Spleen (tissue), 11 donors: ENCODE measurements around the gene TRIOBP. TPM values are rescaled to one million over a fixed set of nuclear protein-coding genes. Genes with fewer than 3 reads are reported as not detected.

ENCODE experiments used
- DNase-seq: peaks from one replicate; pipeline ENCODE4 v3.0.0-alpha.2; 2020
- H3K27ac ChIP-seq, 8 donors: fragments of 200-600 bp; sonication (generic) in 7 of 8; 1 replicate in 4 of 8; 2 replicates in 4 of 8; pipeline versions ENCODE4 v1.5.0 to v1.8.0; 2016 to 2021; ENCODE audit warnings: inconsistent platforms in 4 of 8, mild to moderate bottlenecking in 4 of 8, moderate library complexity in 1 of 8
- H3K27me3 ChIP-seq, 7 donors: fragments of 200-600 bp; sonication (generic) in 6 of 7; replicated peaks in 1 of 7; 1 replicate in 4 of 7; 2 replicates in 3 of 7; pipeline versions ENCODE4 v1.5.0 to v1.8.0; 2016 to 2021; ENCODE audit warnings: inconsistent platforms in 3 of 7, mild to moderate bottlenecking in 1 of 7
- H3K36me3 ChIP-seq, 6 donors: fragments of 200-600 bp; sonication (generic) in 5 of 6; 1 replicate in 4 of 6; 2 replicates in 2 of 6; pipeline versions ENCODE4 v1.5.0 to v1.8.0; 2016 to 2021; ENCODE audit warnings: inconsistent platforms in 2 of 6
- H3K4me1 ChIP-seq, 6 donors: fragments of 200-600 bp; sonication (generic) in 5 of 6; 1 replicate in 3 of 6; 2 replicates in 3 of 6; pipeline versions ENCODE4 v1.5.0 to v1.8.0; 2016 to 2021; ENCODE audit warnings: inconsistent platforms in 3 of 6
- H3K4me3 ChIP-seq, 8 donors: fragments of 200-600 bp; sonication (generic) in 7 of 8; 1 replicate in 4 of 8; 2 replicates in 4 of 8; pipeline versions ENCODE4 v1.5.0 to v1.8.0; 2016 to 2021; ENCODE audit warnings: inconsistent platforms in 4 of 8, mild to moderate bottlenecking in 4 of 8, moderate library complexity in 2 of 8
- H3K9me3 ChIP-seq, 8 donors: fragments of 200-600 bp; sonication (generic) in 7 of 8; 1 replicate in 4 of 8; 2 replicates in 4 of 8; pipeline versions ENCODE4 v1.5.0 to v1.8.0; 2016 to 2021; ENCODE audit warnings: inconsistent platforms in 4 of 8
- POLR2A ChIP-seq, 3 donors: fragments of 450-650 bp; IDR thresholded peaks; one replicate each; pipeline ENCODE4 v1.5.1; 2017; ENCODE audit warnings: antibody characterized with exemption in 3 of 3, mild to moderate bottlenecking in 1 of 3
- POLR2AphosphoS5 ChIP-seq, 3 donors: sonication (generic); formaldehyde crosslinking; IDR thresholded peaks; one replicate each; pipeline ENCODE4 v1.5.1; 2017; ENCODE audit warnings: antibody characterized with exemption in 3 of 3
- WGBS, 5 donors: extraction: QIAGEN DNeasy Blood & Tissue Kit in 3 of 5; methylation state at CpG; one replicate each; pipeline versions ENCODE4 v1.1.5 to v1.1.7; 2013 to 2018; 5-methylcytosine and 5-hydroxymethylcytosine counted together
- intact Hi-C: fragments of 100-400 bp; cut with DNase I; formaldehyde crosslinking; loops from one replicate; pipeline ENCODE4 v1.15.0; 2023; ENCODE audit warnings: low total_unique reads
- polyA plus RNA-seq, 3 donors: library from polyadenylated mRNA; stranded (reverse); fragments of 200-250 nt; gene quantifications; one replicate each; pipeline ENCODE4 v1.2.1, GENCODE V29; 2013
- total RNA-seq, 7 donors: library from RNA; depleted of rRNA in 3 of 7; stranded (reverse); fragments of >200 nt in 3 of 7; fragmentation: NEBNext Ultra II Directional in 4 of 7; extraction: Animal tissue kit (Norgen Biotek cat#: 25700) in 4 of 7; gene quantifications; one replicate each; pipeline versions ENCODE4 v1.1.0 to v1.2.1, GENCODE V29; 2016 to 2021
- TF ChIP-seq, protein P1 (sequence below), 11 experiments: fragments of 200-600 bp in 7 of 11; fragments of 450-650 bp in 4 of 11; sonication (generic) in 4 of 11; IDR thresholded peaks in 8 of 11; conservative IDR thresholded peaks in 3 of 11; 1 replicate in 7 of 11; 2 replicates in 4 of 11; pipeline versions ENCODE4 v1.4.0 to v1.8.0; 2016 to 2021; ENCODE audit warnings: antibody characterized with exemption in 11 of 11, inconsistent platforms in 4 of 11, mild to moderate bottlenecking in 1 of 11
- donor health status: healthy with polysubstance abuse.
- donor health status: DM: no; HTN: no; CAD: no; lungs with moderate emphysema.
- donor health status: DM: no; HTN: no; CAD: no.
- donor health status: Bipolar disorder and iron deficiency.
- donor health status: healthy.
- donor health status: DM: no; HTN: no; CAD: no.
- donor health status: DM: yes; HTN: yes; CAD: no.

TRIOBP gene
- total and polyA plus RNA-seq, 10 donors, result 24.6 to 151 (median 103) TPM

DNA sequence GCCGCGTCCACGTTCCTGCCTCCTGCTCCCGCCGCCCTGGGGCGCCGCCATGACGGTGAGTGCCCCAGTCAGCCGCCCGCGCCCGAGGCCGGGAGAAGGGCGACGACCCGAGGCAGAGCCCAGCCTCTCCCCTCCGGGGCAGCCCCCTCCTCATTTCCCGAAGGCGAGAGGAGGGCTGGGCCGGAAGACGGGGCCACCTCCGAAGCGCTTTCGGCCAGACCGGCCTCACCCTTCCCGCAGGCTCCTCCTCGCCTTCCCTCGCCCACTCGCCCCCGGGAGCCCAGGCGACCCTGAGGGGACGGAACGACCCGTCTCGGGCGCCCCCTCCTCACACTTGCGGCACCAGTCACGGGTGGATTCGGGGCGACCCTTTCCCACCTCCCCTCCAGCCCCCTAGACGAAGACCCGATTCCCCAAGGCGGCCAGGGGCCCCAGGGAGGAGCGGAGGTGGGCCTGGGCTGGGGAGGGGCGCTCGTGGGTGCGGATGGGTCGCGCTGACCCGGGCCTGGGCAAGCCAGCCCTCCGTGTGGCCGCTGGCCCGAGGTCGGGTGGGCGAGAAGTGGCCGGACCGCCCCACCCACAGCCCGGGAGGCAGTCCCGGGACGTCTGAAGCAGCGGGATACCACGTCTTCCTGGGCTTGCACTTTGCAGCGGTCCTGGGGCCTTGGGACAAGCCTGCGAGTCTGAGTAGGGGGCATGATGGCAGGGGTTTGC, 49.7 kb downstream of the TRIOBP start:
- intact Hi-C loops, result no loop called here
- H3K4me3 ChIP-seq, result peak overlapping the region; percentile 62 to 93 (median 82)
- no peaks in the 10 kb centered on the region for H3K9me3 ChIP-seq
- TF ChIP-seq POLR2A (IDR thresholded peaks at IDR 0.05), result peak in 1 of 3 donors; percentile 13
- peak in 1 of 3 donors; percentile 69 for TF ChIP-seq POLR2AphosphoS5 (IDR thresholded peaks at IDR 0.05)
- TF ChIP-seq, protein P1, sequence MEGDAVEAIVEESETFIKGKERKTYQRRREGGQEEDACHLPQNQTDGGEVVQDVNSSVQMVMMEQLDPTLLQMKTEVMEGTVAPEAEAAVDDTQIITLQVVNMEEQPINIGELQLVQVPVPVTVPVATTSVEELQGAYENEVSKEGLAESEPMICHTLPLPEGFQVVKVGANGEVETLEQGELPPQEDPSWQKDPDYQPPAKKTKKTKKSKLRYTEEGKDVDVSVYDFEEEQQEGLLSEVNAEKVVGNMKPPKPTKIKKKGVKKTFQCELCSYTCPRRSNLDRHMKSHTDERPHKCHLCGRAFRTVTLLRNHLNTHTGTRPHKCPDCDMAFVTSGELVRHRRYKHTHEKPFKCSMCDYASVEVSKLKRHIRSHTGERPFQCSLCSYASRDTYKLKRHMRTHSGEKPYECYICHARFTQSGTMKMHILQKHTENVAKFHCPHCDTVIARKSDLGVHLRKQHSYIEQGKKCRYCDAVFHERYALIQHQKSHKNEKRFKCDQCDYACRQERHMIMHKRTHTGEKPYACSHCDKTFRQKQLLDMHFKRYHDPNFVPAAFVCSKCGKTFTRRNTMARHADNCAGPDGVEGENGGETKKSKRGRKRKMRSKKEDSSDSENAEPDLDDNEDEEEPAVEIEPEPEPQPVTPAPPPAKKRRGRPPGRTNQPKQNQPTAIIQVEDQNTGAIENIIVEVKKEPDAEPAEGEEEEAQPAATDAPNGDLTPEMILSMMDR (IDR thresholded peaks at IDR 0.05 in 8 of 11, conservative IDR thresholded peaks at IDR 0.05 in 3 of 11), result no peak
- peak; percentile 91 for DNase-seq
- H3K4me1 ChIP-seq, result peaks cover 33 to 80% (median 60%) of the 10 kb centered on the region in 6 donors
- peaks cover 0 to 8% (median 0%) of the 10 kb centered on the region in 6 donors for H3K36me3 ChIP-seq
- peak overlapping the region; percentile 83 to 98 (median 94) for H3K27ac ChIP-seq
- WGBS, 5 donors, result 0 to 1% (median 0%) methylated on average over 25 to 64 of the region's 64 CpGs
- no peaks in the 10 kb centered on the region for H3K27me3 ChIP-seq

DNA sequence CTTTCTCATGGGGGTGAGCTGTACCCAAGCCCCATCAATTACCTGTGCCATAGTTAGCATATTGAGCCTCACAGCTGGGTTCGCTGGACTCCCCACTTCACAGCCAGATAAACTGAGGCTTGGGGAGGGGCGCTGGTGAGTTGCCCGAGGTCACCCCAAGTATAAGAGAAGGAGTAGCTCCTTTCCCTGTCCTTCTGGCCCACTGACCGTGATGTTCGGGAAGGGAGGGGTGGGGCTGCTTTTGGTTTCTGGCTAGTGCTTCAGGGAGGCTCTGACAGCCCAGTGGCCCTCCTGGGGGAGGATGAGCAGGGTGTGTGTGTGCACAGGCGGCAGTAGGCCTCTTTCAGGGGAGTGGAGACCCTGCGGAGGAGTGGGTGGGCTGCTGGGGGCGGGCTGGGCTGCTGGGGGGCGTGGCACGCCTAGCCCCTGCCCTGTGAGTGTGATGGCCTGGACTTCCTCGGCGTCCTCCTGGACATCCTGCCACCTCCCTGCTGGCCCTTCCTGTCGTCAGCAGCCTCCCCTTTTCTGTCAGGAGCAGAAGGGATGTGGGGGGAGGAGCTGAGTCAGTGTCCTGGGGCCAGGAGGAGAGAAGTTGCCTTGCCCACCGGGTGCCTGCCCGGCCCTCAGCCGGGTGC, 50.3 kb downstream of the TRIOBP start:
- 17 to 51% (median 29%) methylated on average over 8 to 16 of the region's 16 CpGs for WGBS, 5 donors
- Histone ChIP-seq H3K4me3 (peak overlapping the region; percentile 62 to 93 (median 82)), H3K9me3 (no peaks in the 10 kb centered on the region), H3K27me3 (no peaks in the 10 kb centered on the region), H3K36me3 (peaks cover 0 to 15% (median 0%) of the 10 kb centered on the region in 6 donors), H3K27ac (peak overlapping the region; percentile 83 to 98 (median 94)), H3K4me1 (peaks cover 37 to 80% (median 65%) of the 10 kb centered on the region in 6 donors)
- intact Hi-C loops, result no loop called here
- TF ChIP-seq POLR2AphosphoS5 (IDR thresholded peaks at IDR 0.05) (peak; percentile 68 to 82 (median 78)), POLR2A (IDR thresholded peaks at IDR 0.05) (no peak)
- DNase-seq, result no peak

DNA sequence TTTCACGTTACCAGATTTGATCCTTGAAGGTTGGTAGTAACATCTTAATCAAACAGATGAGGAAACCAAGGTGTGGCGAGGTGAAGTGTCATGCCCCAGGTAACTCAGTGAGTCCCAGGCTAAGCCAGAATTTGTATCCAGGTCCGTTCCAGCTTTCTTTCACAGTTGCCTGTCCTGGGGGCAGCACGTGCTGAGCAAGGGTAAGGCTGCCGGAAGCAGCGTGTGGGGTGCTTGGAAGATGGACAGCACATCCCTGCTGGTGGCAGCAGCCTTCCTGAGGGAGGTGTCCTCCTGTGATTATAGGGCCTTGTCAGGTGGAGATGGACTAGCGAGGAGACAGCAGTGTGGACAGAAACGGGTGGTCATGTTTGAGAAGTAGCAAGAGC, 50.9 kb downstream of the TRIOBP start:
- intact Hi-C loops, result no loop called here
- TF ChIP-seq POLR2A (IDR thresholded peaks at IDR 0.05), result no peak
- TF ChIP-seq, protein P1 (IDR thresholded peaks at IDR 0.05 in 8 of 11, conservative IDR thresholded peaks at IDR 0.05 in 3 of 11), result no peak
- TF ChIP-seq POLR2AphosphoS5 (IDR thresholded peaks at IDR 0.05), result no peak
- peak overlapping the region in 7 of 8 donors; percentile 62 to 93 (median 82) for H3K4me3 ChIP-seq
- H3K4me1 ChIP-seq, result peaks cover 40 to 80% (median 66%) of the 10 kb centered on the region in 6 donors
- H3K27ac ChIP-seq, result peak overlapping the region in 7 of 8 donors; percentile 85 to 98 (median 95)
- no peaks in the 10 kb centered on the region for H3K27me3 ChIP-seq
- H3K36me3 ChIP-seq, result peaks cover 0 to 20% (median 0%) of the 10 kb centered on the region in 6 donors
- 57 to 73% (median 72%) methylated on average over 7 to 8 of the region's 8 CpGs for WGBS, 5 donors
- no peaks in the 10 kb centered on the region for H3K9me3 ChIP-seq
- DNase-seq, result no peak

DNA sequence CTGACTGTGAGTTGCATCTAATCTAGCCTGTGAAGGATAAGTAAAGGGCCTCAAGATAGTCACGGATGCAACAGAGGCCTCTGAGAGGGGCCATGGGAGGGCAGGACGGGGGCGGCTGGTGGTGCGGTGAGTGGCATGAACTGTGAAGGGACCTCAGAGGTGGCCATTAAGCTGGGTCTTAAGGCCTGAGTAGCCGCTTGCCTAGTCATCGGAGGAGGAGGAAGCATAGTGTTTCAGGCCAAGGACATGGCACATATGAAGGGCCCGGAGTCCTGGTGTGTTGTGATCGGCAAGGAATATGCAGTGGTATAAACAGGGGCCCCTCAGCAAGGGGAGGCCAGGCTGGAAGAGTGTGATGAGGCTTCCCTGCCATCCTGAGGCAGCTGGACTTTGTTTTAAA, 51.8 kb downstream of the TRIOBP start:
- peaks cover 44 to 87% (median 74%) of the 10 kb centered on the region in 6 donors for H3K4me1 ChIP-seq
- intact Hi-C loops, result no loop called here
- 54 to 74% (median 72%) methylated on average over 8 of the region's 8 CpGs for WGBS, 5 donors
- no peak for DNase-seq
- peak overlapping the region in 6 of 8 donors; percentile 72 to 98 (median 96) for H3K27ac ChIP-seq
- TF ChIP-seq POLR2AphosphoS5 (IDR thresholded peaks at IDR 0.05) (no peak), POLR2A (IDR thresholded peaks at IDR 0.05) (no peak)
- TF ChIP-seq, protein P1 (IDR thresholded peaks at IDR 0.05 in 8 of 11, conservative IDR thresholded peaks at IDR 0.05 in 3 of 11), result no peak
- H3K36me3 ChIP-seq, result peaks cover 0 to 30% (median 2%) of the 10 kb centered on the region in 6 donors
- H3K4me3 ChIP-seq, result peak overlapping the region in 5 of 8 donors; percentile 79 to 93 (median 84)
- H3K27me3 ChIP-seq, result no peaks in the 10 kb centered on the region
- H3K9me3 ChIP-seq, result no peaks in the 10 kb centered on the region
